Measurements from ENCODE around the gene WDR82. TPM values are rescaled to one million over a fixed set of nuclear protein-coding genes. Genes with fewer than 3 reads are reported as not detected.

Gene WDR82
- total and polyA plus RNA-seq, 12 donors: 19.3 to 78.4 (median 69.4) TPM

GRCh38 chr3:52250122-52250521, 28.3 kb downstream of the WDR82 start:
- H3K4me3 ChIP-seq: no peak overlapping the region
- ATAC-seq (no peak), DNase-seq (no peak)
- peak overlapping the region in 1 of 10 donors; percentile 26 for H3K27ac ChIP-seq
- H3K27me3 ChIP-seq: no peaks in the 10 kb centered on the region
- no peaks in the 10 kb centered on the region for H3K9me3 ChIP-seq
- H3K36me3 ChIP-seq: peaks cover 0 to 75% (median 20%) of the 10 kb centered on the region in 9 donors
- 88 to 89% methylated on average over 1 of the region's 1 CpG for WGBS, 2 donors
- H3K4me1 ChIP-seq: peaks cover 3 to 72% (median 12%) of the 10 kb centered on the region in 9 donors
- no peak for TF ChIP-seq CTCF (IDR thresholded peaks at IDR 0.05)
- intact Hi-C loops (cut with DNase I): no loop called here

- intact Hi-C loops (cut with DNase I): no loop called here
- no peak for ATAC-seq
- Histone ChIP-seq H3K4me3 (no peak overlapping the region), H3K4me1 (peaks cover 7 to 73% (median 17%) of the 10 kb centered on the region in 9 donors), H3K27me3 (no peaks in the 10 kb centered on the region), H3K36me3 (peaks cover 0 to 70% (median 18%) of the 10 kb centered on the region in 9 donors), H3K27ac (peak overlapping the region in 1 of 10 donors; percentile 15), H3K9me3 (no peaks in the 10 kb centered on the region)
- TF ChIP-seq CTCF (IDR thresholded peaks at IDR 0.05): no peak
- DNase-seq: no peak
- 80 to 86% methylated on average over 6 of the region's 6 CpGs for WGBS, 2 donors
Observed at GRCh38 chr3:52249683-52250082, 28.8 kb downstream of the WDR82 start.

GRCh38 chr3:52248816-52249547, 29.5 kb downstream of the WDR82 start:
- Histone ChIP-seq H3K4me3 (no peak overlapping the region), H3K27me3 (no peaks in the 10 kb centered on the region), H3K4me1 (peaks cover 7 to 73% (median 17%) of the 10 kb centered on the region in 9 donors), H3K9me3 (no peaks in the 10 kb centered on the region), H3K27ac (peak overlapping the region in 1 of 10 donors; percentile 15), H3K36me3 (peaks cover 0 to 63% (median 11%) of the 10 kb centered on the region in 9 donors)
- DNase-seq (peak in 1 of 2 donors; percentile 70), ATAC-seq (no peak)
- WGBS, 2 donors: 63 to 66% methylated on average over 10 of the region's 10 CpGs
- intact Hi-C loops (cut with DNase I): no loop called here
- no peak for TF ChIP-seq CTCF (IDR thresholded peaks at IDR 0.05)

DNA sequence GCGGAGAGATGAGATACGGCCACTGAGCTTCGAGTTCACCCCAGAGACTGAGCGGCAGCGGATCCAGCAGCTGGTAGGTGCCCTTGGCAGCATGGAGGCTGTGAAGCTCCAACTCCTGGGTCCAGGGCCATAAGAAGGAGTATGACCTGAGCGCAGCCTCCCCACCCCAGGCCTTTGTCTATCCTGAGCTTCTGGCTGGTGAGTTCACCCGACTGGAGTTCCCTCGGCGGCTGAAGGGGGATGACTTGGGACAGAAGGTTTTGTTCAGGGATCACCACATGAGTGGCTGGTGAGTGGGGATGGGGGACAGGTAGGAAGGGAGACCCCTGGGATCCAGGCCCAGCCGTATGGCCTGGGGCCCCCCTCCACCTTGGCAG, 30.3 kb downstream of the WDR82 start:
- peaks cover 0 to 55% (median 6%) of the 10 kb centered on the region in 9 donors for H3K36me3 ChIP-seq
- no peak overlapping the region for H3K4me3 ChIP-seq
- peak overlapping the region in 1 of 10 donors; percentile 97 for H3K27ac ChIP-seq
- peaks cover 0 to 5% (median 0%) of the 10 kb centered on the region in 11 donors for H3K9me3 ChIP-seq
- no peak for TF ChIP-seq CTCF (IDR thresholded peaks at IDR 0.05)
- no peaks in the 10 kb centered on the region for H3K27me3 ChIP-seq
- no peak for ATAC-seq
- intact Hi-C loops (cut with DNase I): no loop called here
- no peak for DNase-seq
- 91 to 95% methylated on average over 10 of the region's 10 CpGs for WGBS, 2 donors
- peaks cover 7 to 73% (median 17%) of the 10 kb centered on the region in 9 donors for H3K4me1 ChIP-seq

Data from heart right ventricle (tissue), 16 donors.